HG03354 (cell line): ENCODE measurements around the gene TRUB2.
A peak's percentile ranks its signal among the peaks of the same experiment; 100 is the strongest.
"Not testable (repeated sequence)": the region's sequence is repeated elsewhere in the genome, so short reads cannot be mapped to it uniquely, and the experiment has no call there.

ENCODE experiments used
- ATAC-seq: cut with Tn5 transposase; IDR thresholded peaks from one replicate; pipeline ENCODE4 v1.9.1; 2021; ENCODE audit warnings: mild to moderate bottlenecking; ENCODE audit not compliant: unreplicated experiment, poor library complexity, severe bottlenecking

TRUB2 gene

GRCh38 chr9:128342971-128343680 lies 20.9 kb upstream of the TRUB2 start:
- ATAC-seq: no peak

GRCh38 chr9:128341435-128341849 lies 19.2 kb upstream of the TRUB2 start:
- ATAC-seq: peak; percentile 52

GRCh38 chr9:128340691-128341434 lies 18.6 kb upstream of the TRUB2 start:
- peak; percentile 43 for ATAC-seq

GRCh38 chr9:128339761-128340690 lies 17.8 kb upstream of the TRUB2 start, which contains the start of gene SLC27A4:
Gene SLC27A4 (plus strand): TSS chr9:128340527. CDS start chr9:128343133, 2,606 bp downstream.
- peak; percentile 72 for ATAC-seq

- not testable (repeated sequence) for ATAC-seq
These were observed 16.8 kb upstream of the TRUB2 start for GRCh38 chr9:128338852-128339614.

GRCh38 chr9:128337936-128338335 lies 15.7 kb upstream of the TRUB2 start:
- ATAC-seq: no peak

GRCh38 chr9:128335914-128336313 lies 13.7 kb upstream of the TRUB2 start:
- no peak for ATAC-seq

- ATAC-seq: no peak
These were observed 12.9 kb upstream of the TRUB2 start for GRCh38 chr9:128335161-128335560.

- ATAC-seq: no peak
These were observed 11.2 kb upstream of the TRUB2 start for GRCh38 chr9:128333451-128333869.

- no peak for ATAC-seq
These were observed 3.4 kb upstream of the TRUB2 start for GRCh38 chr9:128325629-128326028.

GRCh38 chr9:128324401-128324800 lies 2.2 kb upstream of the TRUB2 start:
- ATAC-seq: no peak

- ATAC-seq: no peak
These were observed 1.5 kb upstream of the TRUB2 start for GRCh38 chr9:128323791-128324190.

- ATAC-seq: peak; percentile 1
These were observed 1.0 kb upstream of the TRUB2 start for GRCh38 chr9:128323212-128323730.

- ATAC-seq: peak; percentile 9
These were observed 306 bp downstream of the TRUB2 start for GRCh38 chr9:128321879-128322403.

- ATAC-seq: no peak
These were observed 904 bp downstream of the TRUB2 start for GRCh38 chr9:128321343-128321742.

GRCh38 chr9:128317629-128318028 lies 4.6 kb downstream of the TRUB2 start:
- ATAC-seq: no peak

- no peak for ATAC-seq
These were observed 5.8 kb downstream of the TRUB2 start for GRCh38 chr9:128316421-128316820.

GRCh38 chr9:128314697-128315096 lies 7.5 kb downstream of the TRUB2 start:
- no peak for ATAC-seq

- no peak for ATAC-seq
These were observed 11.8 kb downstream of the TRUB2 start for GRCh38 chr9:128310461-128310860.
